K562 (cell line): ENCODE data around the gene EIF2AK3. TPM values are rescaled to one million over a fixed set of nuclear protein-coding genes. Genes with fewer than 3 reads are reported as not detected.

ENCODE experiments used
- ATAC-seq: fragments of 200-7000 bp; cut with Tn5 transposase; 3 replicates; pipeline ENCODE4 v1.9.1; 2020; ENCODE audit warnings: moderate library complexity
- BruUV-seq: library from RNA; stranded (reverse); fragments of 400-500 nt; replicated peaks from 2 replicates; lab custom pipeline; 2021; lab: Mats Ljungman, UMichigan
- CTCF ChIA-PET: fragments of 300-600 bp; formaldehyde crosslinking; extraction: SDS; loops from one replicate; lab custom pipeline; 2021; ENCODE audit warnings: low intra/inter-chr PET ratio; lab: Yijun Ruan, JAX
- POLR2A ChIA-PET: fragments of 300-600, 350-650 bp; sonication (Branson Sonifier 250); formaldehyde crosslinking; extraction: SDS; loops from one replicate; lab custom pipeline; 2021; ENCODE audit warnings: antibody characterized with exemption, inconsistent platforms; lab: Yijun Ruan, JAX
- DNase-seq, 4 experiments: peaks; one replicate each; pipeline versions ENCODE4 v3.0.0 to v3.0.0-alpha.2; 2011 to 2018; ENCODE audit warnings: low spot score in 3 of 4, mixed read lengths in 3 of 4; ENCODE audit errors: extremely low read depth in 1 of 4
- FAIRE-seq: peaks from 2 replicates; lab custom pipeline; 2011; peaks lifted over from hg19 to GRCh38; lab: Jason Lieb, UNC
- H2AFZ ChIP-seq: 2 replicates; pipeline ENCODE4 v1.6.0; 2011; ENCODE audit warnings: low read depth, low read length, control low read depth, inconsistent platforms
- H3K27ac ChIP-seq: fragments of 200-600 bp; 3 replicates; pipeline ENCODE4 v1.8.0; 2011; ENCODE audit warnings: low read depth, mild to moderate bottlenecking, control low read depth, inconsistent platforms, low read length, moderate library complexity, mixed read lengths; ENCODE audit errors: extremely low read depth
- H3K27me3 ChIP-seq, 2 experiments: fragments of 300-600 bp in 1 of 2; 2 replicates in 1 of 2; 3 replicates in 1 of 2; pipeline versions ENCODE4 v1.6.0 to v1.8.0; 2011; ENCODE audit warnings: inconsistent platforms in 2 of 2, low read length in 2 of 2, mild to moderate bottlenecking in 1 of 2, mixed read lengths in 1 of 2, moderate library complexity in 1 of 2; ENCODE audit not compliant: control insufficient read depth in 2 of 2, insufficient read depth in 2 of 2
- H3K36me3 ChIP-seq: fragments of 300-600 bp; 3 replicates; pipeline ENCODE4 v1.8.0; 2011; ENCODE audit warnings: mild to moderate bottlenecking, low read length, inconsistent platforms; ENCODE audit not compliant: control insufficient read depth, insufficient read depth
- H3K4me1 ChIP-seq, 2 experiments: fragments of 200-600 bp in 1 of 2; replicated peaks in 1 of 2; 2 replicates in 1 of 2; 3 replicates in 1 of 2; pipeline versions ENCODE4 v1.5.1 to v1.8.0; 2011; ENCODE audit warnings: inconsistent platforms in 2 of 2, low read length in 2 of 2, mild to moderate bottlenecking in 1 of 2, mixed read lengths in 1 of 2, moderate library complexity in 1 of 2; ENCODE audit not compliant: control insufficient read depth in 2 of 2, insufficient read depth in 2 of 2
- H3K4me2 ChIP-seq: 2 replicates; pipeline ENCODE4 v1.6.1; 2011; ENCODE audit warnings: low read length, control low read depth, inconsistent platforms, mixed read lengths; ENCODE audit not compliant: insufficient read depth
- H3K4me3 ChIP-seq: fragments of 200-600 bp; sonication (generic), shearing (Covaris generic); 2 replicates; pipeline ENCODE4 v1.5.1; 2016; ENCODE audit warnings: control low read depth, inconsistent platforms
- H3K79me2 ChIP-seq: fragments of 200-600 bp; 3 replicates; pipeline ENCODE4 v1.8.0; 2011; ENCODE audit warnings: low read length, inconsistent platforms; ENCODE audit not compliant: control insufficient read depth, insufficient read depth
- H3K9ac ChIP-seq, 2 experiments: 2 replicates each; pipeline versions ENCODE4 v1.6.0 to v1.6.1; 2011; ENCODE audit warnings: low read depth in 2 of 2, low read length in 2 of 2, control low read depth in 1 of 2, inconsistent platforms in 1 of 2, mild to moderate bottlenecking in 1 of 2, mixed read lengths in 1 of 2; ENCODE audit not compliant: insufficient read depth in 1 of 2
- H3K9me1 ChIP-seq: one replicate; pipeline ENCODE4 v1.6.0; 2011; ENCODE audit warnings: inconsistent platforms, mild to moderate bottlenecking, low read length, moderate library complexity; ENCODE audit not compliant: control insufficient read depth, insufficient read depth
- H3K9me3 ChIP-seq: replicated peaks from 2 replicates; pipeline ENCODE4 v1.5.1; 2011; ENCODE audit warnings: low read depth, low read length, inconsistent platforms; ENCODE audit not compliant: control insufficient read depth, insufficient read depth
- H4K20me1 ChIP-seq: replicated peaks from 2 replicates; pipeline ENCODE4 v1.6.1; 2011; ENCODE audit warnings: low read length, inconsistent platforms, mixed read lengths; ENCODE audit not compliant: control insufficient read depth, insufficient read depth
- ERF ChIP-seq: fragments of 450-650 bp; formaldehyde crosslinking; IDR thresholded peaks from 2 replicates; pipeline ENCODE4 v1.4.0; 2020; ENCODE audit warnings: mild to moderate bottlenecking, mixed read lengths
- HINFP ChIP-seq: fragments of 450-650 bp; conservative IDR thresholded peaks from 2 replicates; pipeline ENCODE4 v1.6.1; 2016; ENCODE audit warnings: missing genetic modification characterization, low read depth, mild to moderate bottlenecking, control low read depth, missing compliant biosample characterization
- MCM5 ChIP-seq: fragments of 450-650 bp; IDR thresholded peaks from 2 replicates; pipeline ENCODE4 v1.6.1; 2016; ENCODE audit warnings: low read depth
- NR2F6 ChIP-seq: fragments of 450-650 bp; formaldehyde crosslinking; IDR thresholded peaks from 2 replicates; pipeline ENCODE4 v1.4.0; 2020; ENCODE audit warnings: mild to moderate bottlenecking
- PTBP1 ChIP-seq: fragments of 200-400 bp; formaldehyde crosslinking; IDR thresholded peaks from 2 replicates; pipeline ENCODE4 v1.6.1; 2017; ENCODE audit warnings: low read depth, low read length
- RBM14 ChIP-seq: fragments of 200-400 bp; formaldehyde crosslinking; IDR thresholded peaks from 2 replicates; pipeline ENCODE4 v1.6.1; 2018; ENCODE audit warnings: low read depth, mild to moderate bottlenecking, low read length, moderate library complexity, borderline replicate concordance; ENCODE audit not compliant: insufficient read depth
- RBM22 ChIP-seq: fragments of 200-400 bp; formaldehyde crosslinking; IDR thresholded peaks from 2 replicates; pipeline ENCODE4 v1.6.1; 2018; ENCODE audit warnings: low read length, low read depth; ENCODE audit not compliant: poor library complexity, severe bottlenecking
- RBM34 ChIP-seq: fragments of 200-400 bp; formaldehyde crosslinking; IDR thresholded peaks from 2 replicates; pipeline ENCODE4 v1.6.1; 2018; ENCODE audit warnings: low read length, borderline replicate concordance; ENCODE audit not compliant: insufficient read depth
- SMAD4 ChIP-seq: fragments of 250-450 bp; sonication (Bioruptor Pico); conservative IDR thresholded peaks from 2 replicates; pipeline ENCODE4 v1.8.0; 2021; ENCODE audit warnings: inconsistent platforms, mild to moderate bottlenecking, moderate library complexity
- STAT5B ChIP-seq: fragments of 250-450 bp; sonication (Bioruptor Pico); IDR thresholded peaks from 2 replicates; pipeline ENCODE4 v1.8.0; 2021; ENCODE audit warnings: mild to moderate bottlenecking, inconsistent platforms
- SUPT5H ChIP-seq: fragments of 450-650 bp; IDR thresholded peaks from 2 replicates; pipeline ENCODE4 v1.6.1; 2016
- TAF9B ChIP-seq: fragments of 450-650 bp; IDR thresholded peaks from 2 replicates; pipeline ENCODE4 v1.6.1; 2018; ENCODE audit warnings: mild to moderate bottlenecking; ENCODE audit not compliant: partially characterized antibody
- TCF7L2 ChIP-seq: fragments of 150-350 bp; IDR thresholded peaks from 2 replicates; pipeline ENCODE4 v1.6.1; 2016; ENCODE audit warnings: low read depth, mild to moderate bottlenecking, low read length, moderate library complexity
- TOE1 ChIP-seq, 2 experiments: fragments of 450-650 bp in 1 of 2; sonication (generic) in 1 of 2; formaldehyde crosslinking in 1 of 2; IDR thresholded peaks; 2 replicates each; pipeline versions ENCODE4 v1.7.1 to v1.8.0; 2016 to 2022; ENCODE audit warnings: borderline replicate concordance in 2 of 2, mild to moderate bottlenecking in 2 of 2, antibody characterized with exemption in 1 of 2, inconsistent platforms in 1 of 2, low read depth in 1 of 2, missing genetic modification reagents in 1 of 2, moderate library complexity in 1 of 2
- XRCC5 ChIP-seq: fragments of 200-400 bp; formaldehyde crosslinking; IDR thresholded peaks from 2 replicates; pipeline ENCODE4 v1.6.1; 2017; ENCODE audit warnings: low read depth, mild to moderate bottlenecking, low read length
- ZNF134 ChIP-seq: fragments of 250-450 bp; sonication (Bioruptor Pico); conservative IDR thresholded peaks from 2 replicates; pipeline ENCODE4 v1.4.0; 2020
- ZNF280B ChIP-seq: fragments of 250-450 bp; sonication (Bioruptor Pico); IDR thresholded peaks from 2 replicates; pipeline ENCODE4 v1.5.1; 2021; ENCODE audit warnings: mild to moderate bottlenecking
- ZNF384 ChIP-seq: IDR thresholded peaks from 2 replicates; pipeline ENCODE4 v1.6.1; 2012; ENCODE audit warnings: low read depth, low read length, improper control_type of control experiment
- ZNF639 ChIP-seq, 2 experiments: fragments of 200-800 bp in 1 of 2; sonication (Bioruptor generic) in 1 of 2; sonication (generic) in 1 of 2; formaldehyde crosslinking in 1 of 2; IDR thresholded peaks in 1 of 2; conservative IDR thresholded peaks in 1 of 2; 2 replicates each; pipeline versions ENCODE4 v1.5.0 to v1.6.1; 2016 to 2020; ENCODE audit warnings: missing compliant biosample characterization in 1 of 2, missing genetic modification characterization in 1 of 2, missing genetic modification reagents in 1 of 2
- WGBS: fragments of 100-300 bp; shearing (Covaris generic); methylation state at CpG from one replicate; pipeline ENCODE4 v1.1.6; 2016; ENCODE audit warnings: low coverage, mixed read lengths; ENCODE audit not compliant: insufficient coverage; ENCODE audit errors: missing lambda C conversion rate; 5-methylcytosine and 5-hydroxymethylcytosine counted together
- in situ Hi-C: fragments of 300-500 bp; cut with MboI; formaldehyde crosslinking; loops from 4 replicates; pipeline ENCODE4 v1.15.0; 2018; ENCODE audit warnings: inconsistent platforms, mixed read lengths
- intact Hi-C: fragments of 100-400 bp; cut with micrococcal nuclease; formaldehyde crosslinking; loops from 2 replicates; pipeline ENCODE4 v1.14.2; 2022
- polyA plus RNA-seq, 8 experiments: library from polyadenylated mRNA; depleted of rRNA in 4 of 8; stranded (reverse) in 5 of 8; unstranded in 3 of 8; fragments of >200 nt; fragmentation: Nextera tagmentation in 2 of 8; fragmentation: Illumina TruSeq in 1 of 8; extraction: Ambion mirVana in 2 of 8; extraction: Trizol in 1 of 8; gene quantifications; 2 replicates each; pipeline versions ENCODE4 v1.2.1 to v1.2.3, GENCODE V29; 2011 to 2014; ENCODE audit warnings: inconsistent platforms in 1 of 8, missing spikeins in 1 of 8
- total RNA-seq, 7 experiments: library from RNA; depleted of rRNA in 6 of 7; stranded (reverse); fragments of >200 nt in 6 of 7; fragmentation: Illumina TruSeq in 2 of 7; extraction: Trizol in 2 of 7; gene quantifications; 2 replicates each; pipeline versions ENCODE4 v1.2.1 to v1.2.3, GENCODE V29; 2011 to 2021; ENCODE audit warnings: low replicate concordance in 1 of 7

Gene EIF2AK3
- total and polyA plus RNA-seq, 9 of the 15 experiments (the other 6 are each of a cell fraction or from before 2014, with no cell fraction given) = 1.7 to 11.6 (median 7.4) TPM

- H3K27ac ChIP-seq = no peak overlapping the region
- FAIRE-seq = no peak
- BruUV-seq = no TSS peak
- no peaks in the 10 kb centered on the region for H3K27me3 ChIP-seq
- H3K9ac ChIP-seq = no peak overlapping the region
- POLR2A ChIA-PET = interaction anchor here (0.6 kb wide), 1 partner anchor 90 kb away, joined by 3 read pairs; no protein-coding TSS in a partner anchor
- H3K36me3 ChIP-seq = no peaks in the 10 kb centered on the region; the same call in 2 of the 3 replicates
- no peak for ATAC-seq
- H3K4me3 ChIP-seq = no peak overlapping the region
- H2AFZ ChIP-seq = no peak overlapping the region
- H3K4me1 ChIP-seq = peaks cover 0 to 10% of the 10 kb centered on the region in 2 experiments; a peak in 1 of 5 replicates
- H3K9me1 ChIP-seq = no peaks in the 10 kb centered on the region
- no peaks in the 10 kb centered on the region for H3K9me3 ChIP-seq
- DNase-seq = no peak
- WGBS = 82% methylated on average over 1 of the region's 1 CpG
- CTCF ChIA-PET = no interaction called here
- in situ Hi-C loops = no loop called here
- intact Hi-C loops = no loop called here
- no peak for TF ChIP-seq XRCC5
- no peak for TF ChIP-seq STAT5B (CRISPR knock-in tag)
- TF ChIP-seq ZNF384 = no peak
- TF ChIP-seq SMAD4 (CRISPR knock-in tag) = no peak
- TF ChIP-seq TCF7L2 = no peak
- TF ChIP-seq MCM5 = no peak
- TF ChIP-seq ERF (CRISPR knock-in tag) = no peak
- TF ChIP-seq ZNF134 = no peak
- TF ChIP-seq RBM22 = no peak
- no peak for TF ChIP-seq ZNF639 (CRISPR knock-in tag; conservative IDR thresholded peaks at IDR 0.05 in 1 of 2, IDR thresholded peaks at IDR 0.05 in 1 of 2)
- TF ChIP-seq SUPT5H = no peak
- no peak for TF ChIP-seq ZNF280B (CRISPR knock-in tag)
- TF ChIP-seq NR2F6 = no peak
- TF ChIP-seq TAF9B = no peak
- TF ChIP-seq PTBP1 = no peak
- no peak for TF ChIP-seq HINFP (tag)
- TF ChIP-seq TOE1 (IDR thresholded peaks at IDR 0.05; ENCODE audit: borderline replicate concordance) = no peak
- TF ChIP-seq TOE1 (CRISPR knock-in tag; IDR thresholded peaks at IDR 0.05; ENCODE audit: borderline replicate concordance, low read depth) = no peak
- TF ChIP-seq RBM14 = no peak
- no peak for TF ChIP-seq RBM34
- H3K79me2 ChIP-seq = peaks cover 58% of the 10 kb centered on the region
- H3K4me2 ChIP-seq = no peak overlapping the region
- H4K20me1 ChIP-seq = peaks cover 17% of the 10 kb centered on the region
These were observed 7.2 kb downstream of the EIF2AK3 start for GRCh38 chr2:88620015-88620414.
